ENCODE results near the gene CEP55. TPM values are rescaled to one million over a fixed set of nuclear protein-coding genes. Genes with fewer than 3 reads are reported as not detected.

The CEP55 gene
- total RNA-seq, 4 donors from 2014 or later = 0.19 to 3.2 (median 0.32) TPM; not detected in 1

DNA sequence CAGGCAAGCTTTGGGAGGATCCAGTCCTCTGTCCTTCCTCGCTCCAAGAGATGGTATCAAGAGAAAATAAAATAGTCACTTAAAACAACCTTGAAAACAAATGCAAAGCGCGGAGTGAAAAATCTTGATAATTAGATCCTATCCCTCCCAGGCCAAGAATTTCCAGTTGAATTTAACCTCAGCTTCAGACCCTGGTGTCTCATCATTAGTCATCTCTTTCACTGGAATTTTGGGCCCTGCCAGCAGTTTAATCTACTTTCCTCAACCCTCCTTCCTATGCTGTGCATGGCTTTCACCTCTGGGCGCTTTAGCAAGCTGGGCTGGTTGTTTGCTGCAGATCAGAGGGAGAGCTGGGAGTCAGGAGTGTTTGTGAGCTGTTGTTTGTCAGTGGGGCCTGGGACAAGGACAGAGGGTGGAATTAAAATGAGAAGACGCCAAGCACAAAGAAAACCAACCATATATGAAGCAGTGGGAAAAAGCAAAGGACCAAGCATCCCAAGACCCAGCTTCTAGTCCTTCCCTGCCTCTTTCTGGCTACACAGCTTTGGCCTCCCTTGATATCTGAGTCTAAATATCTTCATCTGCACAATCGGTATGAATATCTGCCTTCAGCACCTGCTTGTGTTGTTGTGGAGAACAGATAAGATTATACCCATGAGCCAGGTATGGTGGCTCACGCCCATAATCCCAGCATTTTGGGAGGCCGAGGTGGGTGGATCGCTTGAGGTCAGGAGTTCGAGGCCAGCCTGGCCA lies 27.8 kb upstream of the CEP55 start:
- no peak for DNase-seq (ENCODE audit: low spot score)
- no peak for TF ChIP-seq CTCF (IDR thresholded peaks at IDR 0.05)
- ATAC-seq (ENCODE audit: low FRiP score) = peak; percentile 66

- ATAC-seq (ENCODE audit: low FRiP score) = no peak
- TF ChIP-seq CTCF (IDR thresholded peaks at IDR 0.05) = no peak
- no peak for DNase-seq (ENCODE audit: low spot score)
Observed at GRCh38 chr10:93469454-93469853, 27.0 kb upstream of the CEP55 start.

GRCh38 chr10:93471110-93471651 lies 25.2 kb upstream of the CEP55 start:
- peak; percentile 40 for ATAC-seq (ENCODE audit: low FRiP score)
- DNase-seq (ENCODE audit: low spot score) = no peak
- TF ChIP-seq CTCF (IDR thresholded peaks at IDR 0.05) = no peak

GRCh38 chr10:93473161-93473560 lies 23.3 kb upstream of the CEP55 start:
- TF ChIP-seq CTCF (IDR thresholded peaks at IDR 0.05) = no peak
- no peak for ATAC-seq (ENCODE audit: low FRiP score)
- DNase-seq (ENCODE audit: low spot score) = no peak

- ATAC-seq (ENCODE audit: low FRiP score) = no peak
- DNase-seq (ENCODE audit: low spot score) = no peak
- TF ChIP-seq CTCF (IDR thresholded peaks at IDR 0.05) = no peak
Observed at GRCh38 chr10:93473804-93474472, 22.5 kb upstream of the CEP55 start.

DNA sequence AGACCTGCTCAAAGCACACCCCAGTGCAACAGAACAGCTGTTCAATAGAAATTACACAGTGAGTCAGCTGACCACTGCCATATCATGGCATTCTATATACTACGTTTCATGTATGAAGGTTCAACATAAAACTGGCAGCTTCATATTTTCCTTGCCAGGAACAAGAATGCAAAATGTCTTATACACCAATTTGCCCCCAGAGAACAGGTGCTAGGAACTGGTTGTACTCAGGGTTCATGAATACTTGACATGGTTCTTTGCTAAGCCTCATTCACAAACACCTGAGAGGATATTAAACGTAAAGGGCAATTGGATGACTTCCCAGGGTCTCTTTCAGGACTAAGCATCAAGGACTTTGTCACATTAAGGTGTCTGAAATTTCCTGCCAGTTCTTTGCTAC lies 21.2 kb upstream of the CEP55 start:
- ATAC-seq (ENCODE audit: low FRiP score) (no peak), DNase-seq (ENCODE audit: low spot score) (no peak)
- TF ChIP-seq CTCF (IDR thresholded peaks at IDR 0.05) = no peak
